ENCODE results near the gene SLC16A3. TPM values are rescaled to one million over a fixed set of nuclear protein-coding genes. Genes with fewer than 3 reads are reported as not detected.
"Not testable (repeated sequence)": the region's sequence is repeated elsewhere in the genome, so short reads cannot be mapped to it uniquely, and the experiment has no call there.

Gene SLC16A3
- total RNA-seq, 1 experiment from 2014 or later, result 249 TPM

GRCh38 chr17:82198092-82198491, 30.8 kb upstream of the SLC16A3 start:
- no peak for DNase-seq (ENCODE audit: low read depth in 1 of 2, low spot score in 2 of 2)
- Histone ChIP-seq H3K36me3 (peaks cover 38% of the 10 kb centered on the region), H3K27me3 (replicated peaks) (no peaks in the 10 kb centered on the region), H3K4me3 (no peak overlapping the region), H3K9me3 (replicated peaks) (no peaks in the 10 kb centered on the region), H3K27ac (no peak overlapping the region), H3K4me1 (replicated peaks) (no peaks in the 10 kb centered on the region)

- H3K4me1 ChIP-seq (replicated peaks), result peaks cover 4% of the 10 kb centered on the region
- H3K36me3 ChIP-seq, result peaks cover 24% of the 10 kb centered on the region
- no peak for DNase-seq (ENCODE audit: low read depth in 1 of 2, low spot score in 2 of 2)
- H3K9me3 ChIP-seq (replicated peaks), result no peaks in the 10 kb centered on the region
- no peak overlapping the region for H3K4me3 ChIP-seq
- no peak overlapping the region for H3K27ac ChIP-seq
- no peaks in the 10 kb centered on the region for H3K27me3 ChIP-seq (replicated peaks)
These were observed 29.3 kb upstream of the SLC16A3 start for GRCh38 chr17:82199496-82199895.

- Histone ChIP-seq H3K9me3 (replicated peaks) (no peaks in the 10 kb centered on the region), H3K4me1 (replicated peaks) (peaks cover 10% of the 10 kb centered on the region), H3K4me3 (no peak overlapping the region), H3K27ac (no peak overlapping the region), H3K27me3 (replicated peaks) (no peaks in the 10 kb centered on the region), H3K36me3 (peaks cover 17% of the 10 kb centered on the region)
- no peak for DNase-seq (ENCODE audit: low read depth in 1 of 2, low spot score in 2 of 2)
These were observed 28.7 kb upstream of the SLC16A3 start for GRCh38 chr17:82200135-82200534.

GRCh38 chr17:82200743-82201497, 27.9 kb upstream of the SLC16A3 start:
- H3K36me3 ChIP-seq, result peaks cover 9% of the 10 kb centered on the region
- no peak overlapping the region for H3K27ac ChIP-seq
- H3K9me3 ChIP-seq (replicated peaks), result no peaks in the 10 kb centered on the region
- H3K27me3 ChIP-seq (replicated peaks), result no peaks in the 10 kb centered on the region
- no peak for DNase-seq (ENCODE audit: low read depth in 1 of 2, low spot score in 2 of 2)
- no peak overlapping the region for H3K4me3 ChIP-seq
- peaks cover 18% of the 10 kb centered on the region for H3K4me1 ChIP-seq (replicated peaks)

GRCh38 chr17:82201498-82201910, 27.3 kb upstream of the SLC16A3 start:
- Histone ChIP-seq H3K9me3 (replicated peaks) (no peaks in the 10 kb centered on the region), H3K4me3 (no peak overlapping the region), H3K4me1 (replicated peaks) (peaks cover 23% of the 10 kb centered on the region), H3K27ac (no peak overlapping the region), H3K27me3 (replicated peaks) (no peaks in the 10 kb centered on the region), H3K36me3 (peaks cover 9% of the 10 kb centered on the region)
- no peak for DNase-seq (ENCODE audit: low read depth in 1 of 2, low spot score in 2 of 2)

GRCh38 chr17:82202981-82203380, 25.9 kb upstream of the SLC16A3 start:
- Histone ChIP-seq H3K4me1 (replicated peaks) (peaks cover 23% of the 10 kb centered on the region), H3K27me3 (replicated peaks) (no peaks in the 10 kb centered on the region), H3K27ac (no peak overlapping the region), H3K4me3 (no peak overlapping the region), H3K36me3 (peaks cover 17% of the 10 kb centered on the region), H3K9me3 (replicated peaks) (no peaks in the 10 kb centered on the region)
- DNase-seq (ENCODE audit: low read depth in 1 of 2, low spot score in 2 of 2), result no peak

- no peak overlapping the region for H3K27ac ChIP-seq
- H3K4me3 ChIP-seq, result no peak overlapping the region
- H3K36me3 ChIP-seq, result peaks cover 17% of the 10 kb centered on the region
- H3K4me1 ChIP-seq (replicated peaks), result peaks cover 23% of the 10 kb centered on the region
- H3K27me3 ChIP-seq (replicated peaks), result no peaks in the 10 kb centered on the region
- no peak for DNase-seq (ENCODE audit: low read depth in 1 of 2, low spot score in 2 of 2)
- H3K9me3 ChIP-seq (replicated peaks), result no peaks in the 10 kb centered on the region
These were observed 24.9 kb upstream of the SLC16A3 start for GRCh38 chr17:82203920-82204319.

- no peaks in the 10 kb centered on the region for H3K27me3 ChIP-seq (replicated peaks)
- no peak overlapping the region for H3K4me3 ChIP-seq
- H3K36me3 ChIP-seq, result peaks cover 17% of the 10 kb centered on the region
- no peaks in the 10 kb centered on the region for H3K9me3 ChIP-seq (replicated peaks)
- peaks cover 23% of the 10 kb centered on the region for H3K4me1 ChIP-seq (replicated peaks)
- H3K27ac ChIP-seq, result no peak overlapping the region
- DNase-seq (ENCODE audit: low read depth in 1 of 2, low spot score in 2 of 2), result peak; percentile 74 to 84
These were observed 23.8 kb upstream of the SLC16A3 start for GRCh38 chr17:82204831-82205719.

- peak overlapping the region; percentile 18 for H3K27ac ChIP-seq
- H3K27me3 ChIP-seq (replicated peaks), result no peaks in the 10 kb centered on the region
- H3K4me1 ChIP-seq (replicated peaks), result peaks cover 23% of the 10 kb centered on the region
- no peaks in the 10 kb centered on the region for H3K9me3 ChIP-seq (replicated peaks)
- peak; percentile 86 to 92 for DNase-seq (ENCODE audit: low read depth in 1 of 2, low spot score in 2 of 2)
- no peak overlapping the region for H3K4me3 ChIP-seq
- H3K36me3 ChIP-seq, result peaks cover 17% of the 10 kb centered on the region
These were observed 22.9 kb upstream of the SLC16A3 start for GRCh38 chr17:82205720-82206508.

GRCh38 chr17:82210655-82211054, 18.2 kb upstream of the SLC16A3 start:
- not testable (repeated sequence) for H3K9me3 ChIP-seq (replicated peaks); H3K27me3 ChIP-seq (replicated peaks); H3K4me3 ChIP-seq; H3K27ac ChIP-seq; DNase-seq (ENCODE audit: low read depth in 1 of 2, low spot score in 2 of 2)
- Histone ChIP-seq H3K36me3 (peaks cover 24% of the 10 kb centered on the region), H3K4me1 (replicated peaks) (peaks cover 42% of the 10 kb centered on the region)

GRCh38 chr17:82212331-82213250, 16.3 kb upstream of the SLC16A3 start, which contains the start of gene CCDC57:
Gene CCDC57 (minus strand): TSS chr17:82212842. CDS start chr17:82201944, 10,898 bp downstream.
- Histone ChIP-seq H3K9me3 (replicated peaks) (no peaks in the 10 kb centered on the region; the same call in 1 of the 2 replicates), H3K4me1 (replicated peaks) (peaks cover 54% of the 10 kb centered on the region), H3K4me3 (peak within 1 kb of the TSS; percentile 89), H3K36me3 (peaks cover 11% of the 10 kb centered on the region), H3K27ac (peak within 1 kb of the TSS; percentile 87), H3K27me3 (replicated peaks) (no peaks in the 10 kb centered on the region)
- DNase-seq (ENCODE audit: low read depth in 1 of 2, low spot score in 2 of 2), result peak; percentile 79 to 87

- H3K9me3 ChIP-seq (replicated peaks), result no peaks in the 10 kb centered on the region; the same call in 1 of the 2 replicates
- DNase-seq (ENCODE audit: low read depth in 1 of 2, low spot score in 2 of 2), result peak; percentile 71 to 76
- H3K27ac ChIP-seq, result peak overlapping the region; percentile 87
- no peaks in the 10 kb centered on the region for H3K27me3 ChIP-seq (replicated peaks)
- peak overlapping the region; percentile 89 for H3K4me3 ChIP-seq
- H3K36me3 ChIP-seq, result peaks cover 11% of the 10 kb centered on the region
- peaks cover 61% of the 10 kb centered on the region for H3K4me1 ChIP-seq (replicated peaks)
These were observed 15.4 kb upstream of the SLC16A3 start for GRCh38 chr17:82213251-82214011.

All from SJSA1 (cell line).